GM12873 (cell line): ENCODE results near the gene AKAIN1.

ENCODE experiments used
- CTCF ChIP-seq: IDR thresholded peaks from 2 replicates; pipeline ENCODE4 v1.5.1; 2012; ENCODE audit warnings: low read depth, mild to moderate bottlenecking, moderate library complexity, low read length, control low read depth; ENCODE audit not compliant: insufficient read depth; ENCODE audit errors: missing control alignments

AKAIN1 gene

GRCh38 chr18:5145168-5145825 is 51.8 kb downstream of the AKAIN1 start:
- TF ChIP-seq CTCF = no peak

GRCh38 chr18:5144629-5145028 is 52.4 kb downstream of the AKAIN1 start:
- TF ChIP-seq CTCF = no peak

- TF ChIP-seq CTCF = no peak
Observed at GRCh38 chr18:5142859-5143258, 54.2 kb downstream of the AKAIN1 start.

GRCh38 chr18:5142131-5142530 is 54.9 kb downstream of the AKAIN1 start:
- TF ChIP-seq CTCF = no peak

- TF ChIP-seq CTCF = no peak
Observed at GRCh38 chr18:5137261-5137660, 59.8 kb downstream of the AKAIN1 start.

GRCh38 chr18:5132987-5133386 is 64.1 kb downstream of the AKAIN1 start:
- no peak for TF ChIP-seq CTCF

- no peak for TF ChIP-seq CTCF
Observed at GRCh38 chr18:5122272-5122671, 74.8 kb downstream of the AKAIN1 start.
